Caco-2 (cell line): ENCODE data around the gene MPPE1. TPM values are rescaled to one million over a fixed set of nuclear protein-coding genes. Genes with fewer than 3 reads are reported as not detected.

Experiments
- BruUV-seq: library from RNA; stranded (reverse); fragments of 400-500 nt; replicated peaks from 2 replicates; lab custom pipeline; 2021; lab: Mats Ljungman, UMichigan
- CTCF ChIA-PET: fragments of 300-600 bp; sonication (Branson Sonifier 250); formaldehyde crosslinking; loops from one replicate; lab custom pipeline; 2022; ENCODE audit warnings: antibody characterized with exemption; lab: Charles Lee
- POLR2A ChIA-PET: fragments of 300-600 bp; sonication (Branson Sonifier 250); formaldehyde crosslinking; loops from one replicate; lab custom pipeline; 2022; ENCODE audit warnings: antibody characterized with exemption; lab: Charles Lee
- DNase-seq, 2 experiments: peaks; one replicate each; pipeline versions ENCODE4 v3.0.0 to v3.0.0-alpha.2; 2020 to 2022
- H3K27me3 ChIP-seq: replicated peaks from 2 replicates; pipeline ENCODE4 v1.6.0; 2011; ENCODE audit warnings: low read length; ENCODE audit not compliant: control insufficient read depth, insufficient read depth
- H3K36me3 ChIP-seq: 2 replicates; pipeline ENCODE4 v1.5.1; 2011; ENCODE audit warnings: low read length; ENCODE audit not compliant: control insufficient read depth, insufficient read depth
- H3K4me1 ChIP-seq: fragments of 250-450 bp; sonication (Bioruptor Pico); 2 replicates; pipeline ENCODE4 v1.5.1; 2020; ENCODE audit warnings: mild to moderate bottlenecking
- H3K4me3 ChIP-seq: 2 replicates; pipeline ENCODE4 v1.5.1; 2011; ENCODE audit warnings: low read depth, mild to moderate bottlenecking, control low read depth, low read length
- H3K9me3 ChIP-seq: fragments of 250-450 bp; sonication (Bioruptor Pico); 2 replicates; pipeline ENCODE4 v1.5.1; 2020; ENCODE audit warnings: mild to moderate bottlenecking, moderate library complexity
- H3K27ac Mint-ChIP-seq: one replicate; pipeline ENCODE4 v1.8.0; 2022; ENCODE audit warnings: mixed read lengths; ENCODE audit not compliant: unreplicated experiment
- H3K27me3 Mint-ChIP-seq: one replicate; pipeline ENCODE4 v1.8.0; 2022; ENCODE audit warnings: mixed read lengths; ENCODE audit not compliant: insufficient read depth, unreplicated experiment
- H3K36me3 Mint-ChIP-seq: one replicate; pipeline ENCODE4 v1.8.0; 2022; ENCODE audit warnings: mild to moderate bottlenecking, mixed read lengths; ENCODE audit not compliant: insufficient read depth, unreplicated experiment
- H3K4me1 Mint-ChIP-seq: one replicate; pipeline ENCODE4 v1.8.0; 2022; ENCODE audit warnings: low read depth, mixed read lengths; ENCODE audit not compliant: unreplicated experiment
- H3K4me3 Mint-ChIP-seq: one replicate; pipeline ENCODE4 v1.8.0; 2022; ENCODE audit warnings: mild to moderate bottlenecking, moderate library complexity, mixed read lengths; ENCODE audit not compliant: unreplicated experiment
- H3K9me3 Mint-ChIP-seq: one replicate; pipeline ENCODE4 v1.8.0; 2022; ENCODE audit warnings: mixed read lengths; ENCODE audit not compliant: unreplicated experiment
- CTCF ChIP-seq, 2 experiments: fragments of 200-600 bp in 1 of 2; IDR thresholded peaks; 1 replicate in 1 of 2; 2 replicates in 1 of 2; pipeline versions ENCODE4 v1.5.1 to v1.8.0; 2011 to 2022; ENCODE audit warnings: antibody characterized with exemption in 1 of 2, control low read depth in 1 of 2, inconsistent platforms in 1 of 2, low read depth in 1 of 2, low read length in 1 of 2, mild to moderate bottlenecking in 1 of 2, moderate library complexity in 1 of 2; ENCODE audit not compliant: insufficient read depth in 1 of 2, severe bottlenecking in 1 of 2, unreplicated experiment in 1 of 2
- intact Hi-C: fragments of 100-400 bp; cut with micrococcal nuclease; formaldehyde crosslinking; loops from one replicate; pipeline ENCODE4 v1.10.0; 2022; ENCODE audit not compliant: unreplicated experiment
- total RNA-seq: library from RNA; stranded (reverse); gene quantifications from 2 replicates; pipeline ENCODE4 v1.2.3, GENCODE V29; 2022

Gene MPPE1
- total RNA-seq, 1 experiment from 2014 or later, result 52.6 TPM

DNA sequence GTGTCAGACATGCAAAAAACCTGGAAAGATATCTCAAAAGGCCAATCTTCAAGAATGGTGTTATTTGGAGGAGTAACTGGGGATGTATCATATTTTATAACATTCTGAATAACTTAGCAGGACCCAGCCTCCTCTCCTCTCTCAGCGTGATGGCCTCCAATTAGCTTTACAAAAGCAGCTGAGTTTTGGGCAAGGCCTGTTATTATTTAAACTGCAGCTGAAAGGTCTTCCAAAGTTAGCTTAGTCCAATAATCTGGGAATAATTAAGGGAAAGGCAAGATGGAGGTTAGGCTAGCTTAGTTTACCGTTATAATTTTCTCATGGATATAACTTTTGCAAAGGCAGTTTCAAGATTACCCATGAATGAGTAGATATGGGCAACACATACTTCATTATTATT lies 32.8 kb upstream of the MPPE1 start:
- Mint-ChIP-seq H3K27ac (no peak overlapping the region), H3K9me3 (no peaks in the 10 kb centered on the region), H3K4me1 (peaks cover 4% of the 10 kb centered on the region), H3K36me3 (peaks cover 6% of the 10 kb centered on the region), H3K27me3 (no peaks in the 10 kb centered on the region), H3K4me3 (no peak overlapping the region)
- no peak for DNase-seq
- TF ChIP-seq CTCF (IDR thresholded peaks at IDR 0.05; ENCODE audit: insufficient read depth in 1 of 2, low read depth in 1 of 2, low read length in 1 of 2, severe bottlenecking in 1 of 2, unreplicated experiment in 1 of 2), result no peak
- CTCF ChIA-PET, result interaction anchor here (1.2 kb wide), 1 partner anchor 40 kb away, joined by 8 read pairs; no protein-coding TSS in a partner anchor
- intact Hi-C loops, result no loop called here
- H3K4me1 ChIP-seq, result peaks cover 2% of the 10 kb centered on the region
- no peaks in the 10 kb centered on the region for H3K27me3 ChIP-seq
- no peak overlapping the region for H3K4me3 ChIP-seq
- no peaks in the 10 kb centered on the region for H3K9me3 ChIP-seq
- no TSS peak for BruUV-seq
- POLR2A ChIA-PET, result no interaction called here
- no peaks in the 10 kb centered on the region for H3K36me3 ChIP-seq

- DNase-seq, result peak; percentile 67 to 83
- no TSS peak for BruUV-seq
- H3K9me3 Mint-ChIP-seq, result no peaks in the 10 kb centered on the region
- H3K27ac Mint-ChIP-seq, result no peak overlapping the region
- TF ChIP-seq CTCF (IDR thresholded peaks at IDR 0.05; ENCODE audit: insufficient read depth in 1 of 2, low read depth in 1 of 2, low read length in 1 of 2, severe bottlenecking in 1 of 2, unreplicated experiment in 1 of 2), result peak; percentile 76 to 79
- ChIA-PET POLR2A (interaction anchor here (1.1 to 1.2 kb wide), 2 partner anchors 42 to 43 kb away, joined by 5 read pairs; partner anchors contain the start of gene IMPA2), CTCF (interaction anchor here (0.7 to 2.8 kb wide), 12 partner anchors 9 to 101 kb away, joined by 3 to 62 read pairs (median 4); partner anchors contain the start of gene IMPA2)
- no peak overlapping the region for H3K4me3 ChIP-seq
- H3K4me3 Mint-ChIP-seq, result no peak overlapping the region
- intact Hi-C loops, result loop anchor here (1.0 to 5.0 kb wide), 4 partner anchors 42 to 281 kb away; no protein-coding TSS in a partner anchor
- peaks cover 6% of the 10 kb centered on the region for H3K36me3 Mint-ChIP-seq
- no peaks in the 10 kb centered on the region for H3K4me1 Mint-ChIP-seq
- no peaks in the 10 kb centered on the region for H3K27me3 ChIP-seq
- H3K27me3 Mint-ChIP-seq, result no peaks in the 10 kb centered on the region
- H3K9me3 ChIP-seq, result no peaks in the 10 kb centered on the region
- no peaks in the 10 kb centered on the region; the same call in 1 of the 2 replicates for H3K4me1 ChIP-seq
- H3K36me3 ChIP-seq, result no peaks in the 10 kb centered on the region
Measured at GRCh38 chr18:11937874-11938478, 29.9 kb upstream of the MPPE1 start.

DNA sequence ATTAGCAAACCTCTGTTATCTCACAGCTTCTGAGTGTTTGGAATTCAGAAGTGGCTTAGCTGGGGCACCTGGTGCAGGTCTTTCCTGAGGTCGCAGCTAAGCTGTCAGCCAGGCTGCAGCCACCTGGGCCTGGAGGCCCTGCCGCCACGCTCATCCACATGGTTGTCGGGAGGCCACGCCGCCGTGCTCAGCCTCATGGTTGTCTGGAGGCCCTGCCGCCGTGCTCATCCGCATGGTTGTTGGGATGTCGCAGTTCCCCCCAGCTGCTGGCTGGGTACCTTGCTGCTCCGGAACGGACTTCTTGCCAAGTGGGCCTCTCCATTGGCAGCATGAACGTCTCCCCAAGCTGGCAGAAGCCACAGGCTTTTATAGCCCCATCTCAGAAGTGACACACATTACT lies 24.3 kb upstream of the MPPE1 start:
- no peaks in the 10 kb centered on the region for H3K27me3 ChIP-seq
- no peak overlapping the region for H3K27ac Mint-ChIP-seq
- CTCF ChIA-PET, result interaction anchor here (0.6 to 1.7 kb wide), 5 partner anchors 15 to 199 kb away, joined by 3 to 17 read pairs (median 4); no protein-coding TSS in a partner anchor
- no peaks in the 10 kb centered on the region for H3K9me3 Mint-ChIP-seq
- no peaks in the 10 kb centered on the region for H3K36me3 Mint-ChIP-seq
- peak in 1 of 2 experiments; percentile 33 for DNase-seq
- TF ChIP-seq CTCF (IDR thresholded peaks at IDR 0.05; ENCODE audit: insufficient read depth in 1 of 2, low read depth in 1 of 2, low read length in 1 of 2, severe bottlenecking in 1 of 2, unreplicated experiment in 1 of 2), result no peak
- intact Hi-C loops, result loop anchor here (2.0 kb wide), 1 partner anchor 24 kb away; the partner anchor contains the start of gene MPPE1
- no peaks in the 10 kb centered on the region for H3K36me3 ChIP-seq
- H3K4me1 Mint-ChIP-seq, result no peaks in the 10 kb centered on the region
- no peak overlapping the region for H3K4me3 Mint-ChIP-seq
- no peaks in the 10 kb centered on the region for H3K9me3 ChIP-seq
- H3K27me3 Mint-ChIP-seq, result no peaks in the 10 kb centered on the region
- POLR2A ChIA-PET, result interaction anchor here (1.4 kb wide), 1 partner anchor 48 kb away, joined by 3 read pairs; no protein-coding TSS in a partner anchor
- H3K4me1 ChIP-seq, result peaks cover 7% of the 10 kb centered on the region
- no peak overlapping the region for H3K4me3 ChIP-seq
- no TSS peak for BruUV-seq
